Common myeloid progenitor, CD34-positive (primary cell): ENCODE measurements around the gene SYCP2L.

Experiments used
- CTCF ChIA-PET: fragments of 350-600 bp; sonication (Branson Sonifier 250); formaldehyde crosslinking; loops from one replicate; lab custom pipeline; 2021; ENCODE audit warnings: antibody characterized with exemption; lab: Charles Lee
- POLR2A ChIA-PET: fragments of 350-600 bp; sonication (Branson Sonifier 250); formaldehyde crosslinking; loops from one replicate; lab custom pipeline; 2021; ENCODE audit warnings: antibody characterized with exemption; lab: Charles Lee
- DNase-seq, 3 donors: peaks; one replicate each; pipeline versions ENCODE4 v3.0.0 to v3.0.0-alpha.2; 2013
- H3K27ac ChIP-seq, 2 experiments: 1 replicate in 1 of 2; 2 replicates in 1 of 2; pipeline ENCODE4 v1.7.0; 2013; ENCODE audit warnings: inconsistent platforms in 2 of 2, low read length in 2 of 2, mild to moderate bottlenecking in 2 of 2, low read depth in 1 of 2, moderate library complexity in 1 of 2; ENCODE audit not compliant: severe bottlenecking in 2 of 2, insufficient read depth in 1 of 2, poor library complexity in 1 of 2
- H3K27me3 ChIP-seq, 5 experiments: replicated peaks in 2 of 5; 1 replicate in 3 of 5; 2 replicates in 2 of 5; pipeline versions ENCODE4 v1.6.1 to v1.7.0; 2013; ENCODE audit warnings: low read length in 4 of 5, mild to moderate bottlenecking in 2 of 5, moderate library complexity in 2 of 5, inconsistent platforms in 1 of 5; ENCODE audit not compliant: insufficient read depth in 5 of 5, control insufficient read depth in 4 of 5
- H3K36me3 ChIP-seq, 4 experiments: 1 replicate in 2 of 4; 2 replicates in 2 of 4; pipeline versions ENCODE4 v1.6.1 to v1.7.0; 2013; ENCODE audit warnings: low read length in 3 of 4, control low read depth in 1 of 4, mild to moderate bottlenecking in 1 of 4; ENCODE audit not compliant: control insufficient read depth in 4 of 4, insufficient read depth in 4 of 4
- H3K4me1 ChIP-seq, 4 experiments: 1 replicate in 3 of 4; 2 replicates in 1 of 4; pipeline versions ENCODE4 v1.6.1 to v1.7.1; 2013; ENCODE audit warnings: low read length in 3 of 4, mild to moderate bottlenecking in 3 of 4, control low read depth in 1 of 4, inconsistent platforms in 1 of 4, moderate library complexity in 1 of 4; ENCODE audit not compliant: control insufficient read depth in 4 of 4, insufficient read depth in 4 of 4; ENCODE audit errors: control extremely low read depth in 1 of 4
- H3K4me3 ChIP-seq, 7 experiments: 1 replicate in 4 of 7; 2 replicates in 3 of 7; pipeline versions ENCODE4 v1.5.1 to v1.7.0; 2013; ENCODE audit warnings: mild to moderate bottlenecking in 7 of 7, low read length in 6 of 7, moderate library complexity in 6 of 7, inconsistent platforms in 2 of 7, low read depth in 2 of 7, control low read depth in 1 of 7; ENCODE audit not compliant: insufficient read depth in 4 of 7, control insufficient read depth in 1 of 7; ENCODE audit errors: extremely low read depth in 1 of 7
- H3K9me3 ChIP-seq, 5 experiments: 1 replicate in 4 of 5; 2 replicates in 1 of 5; pipeline versions ENCODE4 v1.6.1 to v1.7.1; 2013; ENCODE audit warnings: low read length in 4 of 5, mild to moderate bottlenecking in 2 of 5, inconsistent platforms in 1 of 5, low read depth in 1 of 5, moderate library complexity in 1 of 5; ENCODE audit not compliant: control insufficient read depth in 4 of 5, insufficient read depth in 2 of 5; ENCODE audit errors: control extremely low read depth in 1 of 5
- WGBS: methylation state at CpG from one replicate; pipeline ENCODE4 v1.1.5; 2013; ENCODE audit not compliant: insufficient coverage; 5-methylcytosine and 5-hydroxymethylcytosine counted together

SYCP2L gene

DNA sequence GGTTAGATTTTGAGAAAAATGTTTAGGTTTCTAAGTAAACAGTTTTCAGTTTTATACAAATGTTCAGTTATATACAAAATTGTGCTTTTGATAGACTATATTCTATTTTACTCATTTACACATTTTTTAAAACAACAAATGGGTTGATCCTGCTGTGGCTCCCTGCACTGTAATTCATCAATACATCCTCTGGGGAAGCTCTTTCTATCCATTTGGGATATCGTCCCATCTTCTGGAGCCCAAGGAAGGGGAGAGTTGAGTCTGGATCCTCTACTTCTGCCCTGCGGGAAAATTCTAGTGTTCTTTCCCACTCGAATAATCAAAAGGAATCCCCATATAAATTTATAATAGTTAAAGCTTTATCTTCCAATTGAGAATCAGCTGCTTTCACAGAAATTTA, 75.0 kb downstream of the SYCP2L start:
- WGBS = no CpG with 5 or more reads among the region's 3 CpGs
- POLR2A ChIA-PET = no interaction called here

GRCh38 chr6:10962673-10963072, 75.8 kb downstream of the SYCP2L start:
- H3K27ac ChIP-seq = no peak overlapping the region
- no peak overlapping the region for H3K4me3 ChIP-seq
- peaks cover 0 to 9% (median 2%) of the 10 kb centered on the region in 5 experiments for H3K9me3 ChIP-seq
- ChIA-PET CTCF (no interaction called here), POLR2A (no interaction called here)
- H3K4me1 ChIP-seq = no peaks in the 10 kb centered on the region
- no peaks in the 10 kb centered on the region for H3K36me3 ChIP-seq
- no peak for DNase-seq
- no CpG with 5 or more reads among the region's 1 CpG for WGBS
- no peaks in the 10 kb centered on the region for H3K27me3 ChIP-seq

More for the DNA sequence above, 75.0 kb downstream of the SYCP2L start:
- CTCF ChIA-PET = no interaction called here
- no peak for DNase-seq
- Histone ChIP-seq H3K4me3 (no peak overlapping the region), H3K9me3 (peaks cover 0 to 8% (median 0%) of the 10 kb centered on the region in 5 experiments), H3K4me1 (no peaks in the 10 kb centered on the region), H3K27me3 (no peaks in the 10 kb centered on the region), H3K27ac (no peak overlapping the region), H3K36me3 (no peaks in the 10 kb centered on the region)

GRCh38 chr6:10963113-10963512, 76.3 kb downstream of the SYCP2L start:
- H3K4me3 ChIP-seq = no peak overlapping the region
- no peak for DNase-seq
- no peaks in the 10 kb centered on the region for H3K36me3 ChIP-seq
- H3K27ac ChIP-seq = no peak overlapping the region
- CTCF ChIA-PET = no interaction called here
- peaks cover 0 to 11% (median 4%) of the 10 kb centered on the region in 5 experiments for H3K9me3 ChIP-seq
- H3K4me1 ChIP-seq = no peaks in the 10 kb centered on the region
- no peaks in the 10 kb centered on the region for H3K27me3 ChIP-seq
- 100% methylated on average over 1 of the region's 2 CpGs for WGBS
- POLR2A ChIA-PET = interaction anchor here (0.6 kb wide), 1 partner anchor 422 kb away, joined by 3 read pairs; no protein-coding TSS in a partner anchor

DNA sequence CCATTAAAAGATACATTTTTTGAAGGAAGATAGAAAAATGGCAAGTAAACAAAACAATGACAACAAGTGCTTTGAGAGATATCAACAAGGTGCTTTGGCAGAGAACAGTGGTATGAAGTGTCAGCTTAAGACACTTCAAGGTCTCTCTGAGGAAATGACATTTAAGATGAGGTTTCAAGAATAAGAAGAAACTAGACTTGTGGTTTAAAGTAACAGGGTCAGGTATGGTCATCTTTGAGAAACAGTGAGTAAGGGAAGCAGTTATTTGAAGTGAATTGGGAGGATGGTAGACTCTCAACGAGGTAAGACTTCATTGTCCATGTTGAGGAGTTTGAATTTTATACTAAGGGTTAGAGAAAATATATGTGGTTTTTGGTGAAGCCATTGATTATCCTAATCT, 77.8 kb downstream of the SYCP2L start:
- Histone ChIP-seq H3K27me3 (no peaks in the 10 kb centered on the region), H3K27ac (no peak overlapping the region), H3K9me3 (peaks cover 0 to 11% (median 4%) of the 10 kb centered on the region in 5 experiments), H3K4me1 (no peaks in the 10 kb centered on the region), H3K36me3 (no peaks in the 10 kb centered on the region), H3K4me3 (no peak overlapping the region)
- no peak for DNase-seq
- WGBS = 100% methylated on average over 1 of the region's 1 CpG
- ChIA-PET CTCF (no interaction called here), POLR2A (no interaction called here)

DNA sequence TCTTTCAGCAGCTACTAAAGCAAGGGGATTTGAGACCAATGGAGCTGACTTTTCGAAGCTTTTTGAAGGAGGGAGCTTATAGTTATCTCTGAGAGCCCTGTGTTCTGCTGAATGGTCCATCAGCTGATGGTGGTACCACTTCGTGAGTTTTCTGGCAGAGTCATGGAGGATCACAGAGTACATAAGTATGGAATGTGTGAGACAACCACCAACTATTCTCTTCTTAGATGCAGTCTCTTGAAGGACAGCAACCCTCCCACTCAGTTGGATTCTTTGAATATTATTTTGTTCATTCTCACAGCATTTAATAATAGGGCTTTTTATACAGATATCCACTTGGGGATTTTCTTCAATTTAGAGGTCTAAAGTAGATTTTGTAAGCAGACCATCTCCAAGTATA, 81.9 kb downstream of the SYCP2L start:
- no peak for DNase-seq
- ChIA-PET CTCF (interaction anchor here (1.1 kb wide), 1 partner anchor 13 kb away, joined by 3 read pairs; no protein-coding TSS in a partner anchor), POLR2A (no interaction called here)
- no peaks in the 10 kb centered on the region for H3K36me3 ChIP-seq
- H3K4me1 ChIP-seq = no peaks in the 10 kb centered on the region
- WGBS = 100% methylated on average over 1 of the region's 2 CpGs
- H3K27me3 ChIP-seq = no peaks in the 10 kb centered on the region
- H3K27ac ChIP-seq = no peak overlapping the region
- H3K4me3 ChIP-seq = no peak overlapping the region
- H3K9me3 ChIP-seq = peaks cover 0 to 11% (median 4%) of the 10 kb centered on the region in 5 experiments

GRCh38 chr6:10970731-10971130, 83.9 kb downstream of the SYCP2L start:
- H3K4me1 ChIP-seq = no peaks in the 10 kb centered on the region
- DNase-seq = no peak
- 100% methylated on average over 3 of the region's 3 CpGs for WGBS
- POLR2A ChIA-PET = no interaction called here
- CTCF ChIA-PET = interaction anchor here (1.1 kb wide), 1 partner anchor 16 kb away, joined by 5 read pairs; no protein-coding TSS in a partner anchor
- H3K27ac ChIP-seq = no peak overlapping the region
- H3K9me3 ChIP-seq = peaks cover 0 to 9% (median 4%) of the 10 kb centered on the region in 5 experiments
- H3K36me3 ChIP-seq = no peaks in the 10 kb centered on the region
- no peak overlapping the region for H3K4me3 ChIP-seq
- H3K27me3 ChIP-seq = no peaks in the 10 kb centered on the region

GRCh38 chr6:10972196-10972595, 85.3 kb downstream of the SYCP2L start:
- H3K27ac ChIP-seq = no peak overlapping the region
- 100% methylated on average over 1 of the region's 3 CpGs for WGBS
- POLR2A ChIA-PET = no interaction called here

More at GRCh38 chr6:10972196-10972595, 85.3 kb downstream of the SYCP2L start:
- Histone ChIP-seq H3K9me3 (peaks cover 0 to 6% (median 0%) of the 10 kb centered on the region in 5 experiments), H3K4me3 (no peak overlapping the region), H3K27me3 (peaks cover 0 to 3% (median 0%) of the 10 kb centered on the region in 5 experiments), H3K36me3 (no peaks in the 10 kb centered on the region), H3K4me1 (no peaks in the 10 kb centered on the region)
- CTCF ChIA-PET = no interaction called here
- DNase-seq = no peak
